Measurements from ENCODE around the gene SGIP1.

Gene SGIP1

GRCh38 chr1:66563094-66563800, 29.3 kb downstream of the SGIP1 start:
- WGBS, 2 donors (ENCODE audit: extremely low coverage in 2 of 2, insufficient read length in 2 of 2, insufficient replicate concordance in 1 of 2): no CpG with 5 or more reads among the region's 6 CpGs
- H4K91ac ChIP-seq (ENCODE audit: low read depth, low read length, poor library complexity): no peak overlapping the region
- no peak for DNase-seq (ENCODE audit: low spot score)
- H3K4me3 ChIP-seq (ENCODE audit: low read length in 2 of 2): no peak overlapping the region
- H3K23ac ChIP-seq (ENCODE audit: low read depth, low read length, poor library complexity): no peak overlapping the region
- H2AFZ ChIP-seq (ENCODE audit: low read length): no peak overlapping the region
- H4K8ac ChIP-seq (ENCODE audit: low read depth, low read length): no peak overlapping the region
- H2BK12ac ChIP-seq (ENCODE audit: low read length): no peak overlapping the region
- H3K14ac ChIP-seq (ENCODE audit: low read length): no peak overlapping the region
- no peak overlapping the region for H3K4ac ChIP-seq (ENCODE audit: low read length)
- H3K9me3 ChIP-seq (replicated peaks in 1 of 2; ENCODE audit: control insufficient read depth in 2 of 2, insufficient read depth in 1 of 2, low read depth in 1 of 2, low read length in 2 of 2): no peaks in the 10 kb centered on the region
- H3K27ac ChIP-seq (replicated peaks; ENCODE audit: low read length): no peak overlapping the region
- H2AK5ac ChIP-seq (ENCODE audit: low read depth, low read length): no peak overlapping the region
- no peak overlapping the region for H2BK120ac ChIP-seq (ENCODE audit: low read depth, low read length)
- H3K9ac ChIP-seq (ENCODE audit: low read depth, low read length, poor library complexity): no peak overlapping the region
- H3K4me2 ChIP-seq (ENCODE audit: insufficient read depth, low read length, poor library complexity, severe bottlenecking): no peak overlapping the region
- no peaks in the 10 kb centered on the region for H3K27me3 ChIP-seq (ENCODE audit: control insufficient read depth in 3 of 3, insufficient read depth in 3 of 3, low read depth in 1 of 3, low read length in 3 of 3)
- peaks cover 0 to 3% of the 10 kb centered on the region in 2 donors for H3K4me1 ChIP-seq (ENCODE audit: control insufficient read depth in 2 of 2, insufficient read depth in 1 of 2, low read depth in 1 of 2, low read length in 2 of 2)
- no peak overlapping the region for H2BK5ac ChIP-seq (ENCODE audit: low read length)
- no peak overlapping the region for H2BK15ac ChIP-seq (ENCODE audit: low read length)
- no peaks in the 10 kb centered on the region for H3K79me1 ChIP-seq (ENCODE audit: low read depth, low read length)
- H3K18ac ChIP-seq (ENCODE audit: low read length): no peak overlapping the region
- H3K36me3 ChIP-seq (replicated peaks in 1 of 2; ENCODE audit: control insufficient read depth in 2 of 2, insufficient read depth in 2 of 2, low read length in 2 of 2): no peaks in the 10 kb centered on the region

- Histone ChIP-seq H3K36me3 (replicated peaks in 1 of 2; ENCODE audit: control insufficient read depth in 2 of 2, insufficient read depth in 2 of 2, low read length in 2 of 2) (no peaks in the 10 kb centered on the region), H4K91ac (ENCODE audit: low read depth, low read length, poor library complexity) (no peak overlapping the region), H3K27me3 (ENCODE audit: control insufficient read depth in 3 of 3, insufficient read depth in 3 of 3, low read depth in 1 of 3, low read length in 3 of 3) (no peaks in the 10 kb centered on the region), H2BK15ac (ENCODE audit: low read length) (no peak overlapping the region), H3K79me1 (ENCODE audit: low read depth, low read length) (no peaks in the 10 kb centered on the region), H3K23ac (ENCODE audit: low read depth, low read length, poor library complexity) (no peak overlapping the region), H3K27ac (replicated peaks; ENCODE audit: low read length) (no peak overlapping the region), H3K9ac (ENCODE audit: low read depth, low read length, poor library complexity) (no peak overlapping the region), H3K14ac (ENCODE audit: low read length) (no peak overlapping the region), H2BK5ac (ENCODE audit: low read length) (no peak overlapping the region), H2AK5ac (ENCODE audit: low read depth, low read length) (no peak overlapping the region), H3K4me2 (ENCODE audit: insufficient read depth, low read length, poor library complexity, severe bottlenecking) (no peak overlapping the region), H3K18ac (ENCODE audit: low read length) (no peak overlapping the region), H3K4me3 (ENCODE audit: low read length in 2 of 2) (no peak overlapping the region), H3K9me3 (replicated peaks in 1 of 2; ENCODE audit: control insufficient read depth in 2 of 2, insufficient read depth in 1 of 2, low read depth in 1 of 2, low read length in 2 of 2) (no peaks in the 10 kb centered on the region), H3K4me1 (ENCODE audit: control insufficient read depth in 2 of 2, insufficient read depth in 1 of 2, low read depth in 1 of 2, low read length in 2 of 2) (peaks cover 0 to 3% of the 10 kb centered on the region in 2 donors), H2AFZ (ENCODE audit: low read length) (no peak overlapping the region), H4K8ac (ENCODE audit: low read depth, low read length) (no peak overlapping the region), H2BK120ac (ENCODE audit: low read depth, low read length) (no peak overlapping the region), H2BK12ac (ENCODE audit: low read length) (no peak overlapping the region), H3K4ac (ENCODE audit: low read length) (no peak overlapping the region)
- DNase-seq (ENCODE audit: low spot score): no peak
- WGBS, 2 donors (ENCODE audit: extremely low coverage in 2 of 2, insufficient read length in 2 of 2, insufficient replicate concordance in 1 of 2): no CpG with 5 or more reads among the region's 5 CpGs
These were observed 30.1 kb downstream of the SGIP1 start for GRCh38 chr1:66563941-66564630.

- Histone ChIP-seq H3K9me3 (replicated peaks in 1 of 2; ENCODE audit: control insufficient read depth in 2 of 2, insufficient read depth in 1 of 2, low read depth in 1 of 2, low read length in 2 of 2) (no peaks in the 10 kb centered on the region), H2BK15ac (ENCODE audit: low read length) (no peak overlapping the region), H2BK120ac (ENCODE audit: low read depth, low read length) (no peak overlapping the region), H3K23ac (ENCODE audit: low read depth, low read length, poor library complexity) (no peak overlapping the region), H4K91ac (ENCODE audit: low read depth, low read length, poor library complexity) (no peak overlapping the region), H2AK5ac (ENCODE audit: low read depth, low read length) (no peak overlapping the region), H2BK5ac (ENCODE audit: low read length) (no peak overlapping the region), H4K8ac (ENCODE audit: low read depth, low read length) (no peak overlapping the region), H2AFZ (ENCODE audit: low read length) (no peak overlapping the region), H2BK12ac (ENCODE audit: low read length) (no peak overlapping the region), H3K18ac (ENCODE audit: low read length) (no peak overlapping the region), H3K27me3 (ENCODE audit: control insufficient read depth in 3 of 3, insufficient read depth in 3 of 3, low read depth in 1 of 3, low read length in 3 of 3) (no peaks in the 10 kb centered on the region), H3K4me3 (ENCODE audit: low read length in 2 of 2) (no peak overlapping the region), H3K9ac (ENCODE audit: low read depth, low read length, poor library complexity) (no peak overlapping the region), H3K79me1 (ENCODE audit: low read depth, low read length) (no peaks in the 10 kb centered on the region), H3K14ac (ENCODE audit: low read length) (no peak overlapping the region), H3K4me2 (ENCODE audit: insufficient read depth, low read length, poor library complexity, severe bottlenecking) (no peak overlapping the region), H3K36me3 (replicated peaks in 1 of 2; ENCODE audit: control insufficient read depth in 2 of 2, insufficient read depth in 2 of 2, low read length in 2 of 2) (no peaks in the 10 kb centered on the region), H3K27ac (replicated peaks; ENCODE audit: low read length) (no peak overlapping the region), H3K4me1 (ENCODE audit: control insufficient read depth in 2 of 2, insufficient read depth in 1 of 2, low read depth in 1 of 2, low read length in 2 of 2) (no peaks in the 10 kb centered on the region), H3K4ac (ENCODE audit: low read length) (no peak overlapping the region)
- DNase-seq (ENCODE audit: low spot score): no peak
These were observed 36.2 kb downstream of the SGIP1 start for GRCh38 chr1:66570196-66570595.

GRCh38 chr1:66571789-66572188, 37.8 kb downstream of the SGIP1 start:
- Histone ChIP-seq H3K4ac (ENCODE audit: low read length) (no peak overlapping the region), H3K27me3 (ENCODE audit: control insufficient read depth in 3 of 3, insufficient read depth in 3 of 3, low read depth in 1 of 3, low read length in 3 of 3) (no peaks in the 10 kb centered on the region), H3K14ac (ENCODE audit: low read length) (no peak overlapping the region), H2AK5ac (ENCODE audit: low read depth, low read length) (no peak overlapping the region), H3K36me3 (replicated peaks in 1 of 2; ENCODE audit: control insufficient read depth in 2 of 2, insufficient read depth in 2 of 2, low read length in 2 of 2) (no peaks in the 10 kb centered on the region), H2BK120ac (ENCODE audit: low read depth, low read length) (no peak overlapping the region), H3K18ac (ENCODE audit: low read length) (no peak overlapping the region), H3K4me2 (ENCODE audit: insufficient read depth, low read length, poor library complexity, severe bottlenecking) (no peak overlapping the region), H2AFZ (ENCODE audit: low read length) (no peak overlapping the region), H3K79me1 (ENCODE audit: low read depth, low read length) (no peaks in the 10 kb centered on the region), H3K4me1 (ENCODE audit: control insufficient read depth in 2 of 2, insufficient read depth in 1 of 2, low read depth in 1 of 2, low read length in 2 of 2) (peaks cover 0 to 1% of the 10 kb centered on the region in 2 donors), H2BK5ac (ENCODE audit: low read length) (no peak overlapping the region), H3K9me3 (replicated peaks in 1 of 2; ENCODE audit: control insufficient read depth in 2 of 2, insufficient read depth in 1 of 2, low read depth in 1 of 2, low read length in 2 of 2) (no peaks in the 10 kb centered on the region), H3K4me3 (ENCODE audit: low read length in 2 of 2) (no peak overlapping the region), H2BK12ac (ENCODE audit: low read length) (no peak overlapping the region), H3K9ac (ENCODE audit: low read depth, low read length, poor library complexity) (no peak overlapping the region), H3K23ac (ENCODE audit: low read depth, low read length, poor library complexity) (no peak overlapping the region), H4K8ac (ENCODE audit: low read depth, low read length) (no peak overlapping the region), H3K27ac (replicated peaks; ENCODE audit: low read length) (no peak overlapping the region), H2BK15ac (ENCODE audit: low read length) (no peak overlapping the region), H4K91ac (ENCODE audit: low read depth, low read length, poor library complexity) (no peak overlapping the region)
- no CpG with 5 or more reads among the region's 1 CpG for WGBS, 2 donors (ENCODE audit: extremely low coverage in 2 of 2, insufficient read length in 2 of 2, insufficient replicate concordance in 1 of 2)
- DNase-seq (ENCODE audit: low spot score): no peak
